GM21619 (cell line): ENCODE results near the gene AUTS2.

Source experiments
- ATAC-seq: cut with Tn5 transposase; IDR thresholded peaks from one replicate; pipeline ENCODE4 v1.9.1; 2021; ENCODE audit not compliant: unreplicated experiment

Gene AUTS2

DNA sequence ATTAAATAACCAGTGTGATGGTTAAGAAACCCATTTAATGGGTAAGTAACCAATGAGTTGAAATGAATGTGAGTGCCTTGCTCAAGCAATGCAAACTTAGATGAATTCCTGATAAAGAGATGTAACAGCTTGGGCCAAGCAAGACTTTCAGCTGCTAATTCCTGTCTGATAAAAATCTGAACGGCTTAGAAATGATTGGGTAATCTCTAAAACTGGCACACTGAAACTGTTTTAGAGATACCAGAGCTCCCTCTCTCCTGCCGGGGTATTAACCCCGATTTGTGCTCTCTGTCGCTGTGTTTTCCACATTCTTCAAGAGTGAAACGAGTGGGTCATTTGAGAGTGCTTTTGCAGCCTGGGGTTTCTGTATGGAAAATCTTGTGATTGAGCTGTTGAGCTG lies 998.8 kb downstream of the AUTS2 start:
- ATAC-seq: no peak

DNA sequence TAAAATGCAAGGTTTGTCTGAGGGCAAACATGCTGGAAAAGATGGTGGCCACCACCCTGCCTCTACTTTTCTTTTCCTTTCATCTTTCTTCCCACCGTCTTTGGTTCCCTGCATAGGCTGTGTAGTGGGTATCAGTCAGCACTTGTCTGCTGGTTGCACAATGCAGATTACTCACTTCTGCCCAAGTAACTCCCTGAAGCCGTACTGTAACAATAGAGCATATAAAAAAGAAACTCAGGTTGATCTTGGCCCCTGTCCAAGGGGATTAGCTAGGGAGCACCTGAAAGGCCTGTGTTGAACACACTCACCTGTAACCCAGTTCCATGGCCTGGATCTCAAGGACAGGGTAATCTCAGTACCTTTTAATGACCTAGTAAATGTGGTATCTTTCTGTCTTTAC lies 1000.7 kb downstream of the AUTS2 start:
- ATAC-seq: no peak

GRCh38 chr7:70599446-70600190 lies 1001.3 kb downstream of the AUTS2 start:
- ATAC-seq: no peak

GRCh38 chr7:70600993-70601392 lies 1002.7 kb downstream of the AUTS2 start:
- ATAC-seq: no peak

- no peak for ATAC-seq
These were observed 1003.8 kb downstream of the AUTS2 start for GRCh38 chr7:70602117-70602516.

GRCh38 chr7:70607281-70607680 lies 1009.0 kb downstream of the AUTS2 start:
- no peak for ATAC-seq

DNA sequence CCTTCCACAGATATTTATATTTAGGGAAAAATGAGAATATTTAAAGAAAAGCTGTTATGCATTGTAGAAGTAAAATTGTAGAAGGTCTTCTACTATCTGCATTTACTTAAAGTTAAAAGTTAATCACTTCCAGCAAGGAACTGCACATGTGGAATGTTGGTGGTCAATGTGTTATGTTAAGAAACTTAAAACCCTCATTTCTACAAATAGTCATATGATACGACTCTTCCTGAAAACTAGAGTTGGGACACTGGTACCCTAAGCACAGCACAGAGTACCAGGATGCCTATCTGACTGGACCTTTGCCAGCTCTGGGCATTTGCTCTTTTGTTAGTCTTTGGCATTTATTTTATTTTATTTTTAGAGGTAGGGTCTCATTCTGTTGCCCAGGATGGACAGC lies 1009.5 kb downstream of the AUTS2 start:
- no peak for ATAC-seq

- ATAC-seq: no peak
These were observed 1010.0 kb downstream of the AUTS2 start for GRCh38 chr7:70608229-70608628.

DNA sequence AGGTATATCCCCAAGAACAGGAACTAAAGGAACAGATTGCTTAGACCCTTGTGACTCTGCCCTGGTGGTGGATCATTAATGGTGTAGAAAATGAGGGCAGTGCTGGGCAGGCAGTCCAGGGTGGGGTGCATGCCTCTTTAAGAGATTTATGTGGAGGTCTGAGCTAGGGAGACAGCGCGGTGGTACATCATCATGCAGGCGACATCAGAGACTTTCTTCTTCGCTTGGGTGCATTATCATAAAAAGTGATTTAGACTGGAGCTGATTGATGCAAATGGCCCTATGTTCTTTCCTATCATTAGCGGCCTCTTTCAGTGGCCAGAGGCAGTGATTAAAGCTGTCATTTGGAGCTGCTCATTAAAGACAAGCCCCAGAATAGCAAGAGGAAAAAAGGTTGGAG lies 1014.5 kb downstream of the AUTS2 start:
- no peak for ATAC-seq

DNA sequence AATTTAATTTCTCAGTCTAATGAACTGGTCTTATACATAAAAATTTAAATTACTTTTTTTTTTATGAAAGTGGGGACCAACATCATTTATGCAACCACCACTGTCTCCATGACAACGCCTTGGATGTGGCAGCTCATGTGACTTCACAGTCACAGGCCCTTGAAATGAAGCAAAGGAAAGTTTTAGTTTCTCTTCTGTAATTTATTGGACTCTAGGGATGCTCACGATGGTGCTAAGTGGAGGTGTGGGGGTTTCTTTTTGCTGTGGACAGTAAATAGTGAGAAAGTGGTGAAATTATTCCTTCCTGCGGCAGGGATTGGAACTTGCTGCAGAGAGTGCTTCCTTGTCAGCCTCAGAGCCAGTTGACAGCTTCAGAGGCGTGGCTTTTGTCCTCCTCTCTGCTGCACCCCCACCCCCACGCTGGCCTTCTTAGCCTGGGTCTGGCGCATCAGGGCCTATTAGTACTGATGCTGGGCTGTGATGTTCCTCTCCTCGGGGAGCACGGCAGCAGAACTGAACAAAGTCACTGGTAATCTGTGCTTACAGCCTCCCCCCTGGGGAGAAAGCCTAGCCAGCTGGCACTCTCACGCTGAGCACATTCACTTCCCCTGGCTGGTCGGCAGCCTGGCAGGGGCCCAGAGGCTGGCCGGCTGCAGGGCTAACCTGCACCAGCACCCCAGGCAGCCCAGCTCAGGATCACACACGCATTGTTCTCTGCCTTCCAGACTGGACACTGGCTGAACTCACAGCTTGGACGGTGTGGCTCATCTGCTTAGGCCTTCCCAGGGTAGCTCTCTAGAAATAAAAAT lies 1016.2 kb downstream of the AUTS2 start:
- no peak for ATAC-seq

GRCh38 chr7:70615066-70615606 lies 1016.9 kb downstream of the AUTS2 start:
- no peak for ATAC-seq

- ATAC-seq: no peak
These were observed 1017.9 kb downstream of the AUTS2 start for GRCh38 chr7:70616211-70616610.

DNA sequence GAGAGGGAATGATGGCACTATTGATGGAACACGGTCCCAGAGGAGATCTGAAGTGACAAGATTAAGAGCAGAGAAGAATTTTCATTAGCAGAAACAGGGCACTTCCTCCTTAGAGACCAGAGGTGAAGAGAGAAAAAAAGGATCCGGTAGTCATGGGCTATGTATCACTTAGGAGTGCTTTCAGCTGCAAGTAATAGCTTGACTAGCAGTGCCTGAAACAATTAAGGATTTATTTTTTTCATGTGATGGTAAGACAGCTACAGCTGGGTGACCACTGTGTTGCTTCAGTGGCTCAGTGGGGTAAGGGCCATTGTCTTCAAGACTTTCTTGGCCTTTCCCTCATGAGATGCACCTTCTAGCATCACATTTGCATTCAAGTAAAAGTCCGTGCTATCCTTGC lies 1018.5 kb downstream of the AUTS2 start:
- no peak for ATAC-seq

DNA sequence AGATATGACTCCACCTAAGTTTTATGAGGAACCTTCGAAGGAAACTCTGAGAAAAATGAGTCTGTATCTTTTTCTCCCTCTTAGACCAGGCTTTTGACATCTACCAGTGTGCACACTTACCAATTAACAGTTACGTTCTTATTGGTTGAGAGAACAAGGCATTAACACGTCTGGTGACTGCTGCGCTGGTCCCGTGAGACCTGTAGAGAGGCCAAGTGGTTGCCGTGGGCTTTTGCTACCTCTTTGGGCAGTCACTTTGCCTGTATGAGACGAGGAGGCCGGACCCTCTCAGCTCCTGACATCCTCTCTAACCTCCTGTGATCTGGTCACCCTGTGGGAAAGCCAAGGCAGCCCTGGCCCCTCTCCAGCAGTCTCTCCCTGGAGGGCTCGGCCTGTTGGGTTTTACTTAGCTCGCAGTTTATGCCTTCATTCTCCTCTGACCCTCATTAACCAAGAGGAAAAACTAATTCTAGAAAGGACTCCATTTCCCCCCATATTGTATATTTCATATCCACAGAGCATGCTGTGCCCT lies 1019.8 kb downstream of the AUTS2 start:
- no peak for ATAC-seq

GRCh38 chr7:70619130-70619529 lies 1020.9 kb downstream of the AUTS2 start:
- ATAC-seq: no peak

GRCh38 chr7:70619659-70620058 lies 1021.4 kb downstream of the AUTS2 start:
- ATAC-seq: no peak

DNA sequence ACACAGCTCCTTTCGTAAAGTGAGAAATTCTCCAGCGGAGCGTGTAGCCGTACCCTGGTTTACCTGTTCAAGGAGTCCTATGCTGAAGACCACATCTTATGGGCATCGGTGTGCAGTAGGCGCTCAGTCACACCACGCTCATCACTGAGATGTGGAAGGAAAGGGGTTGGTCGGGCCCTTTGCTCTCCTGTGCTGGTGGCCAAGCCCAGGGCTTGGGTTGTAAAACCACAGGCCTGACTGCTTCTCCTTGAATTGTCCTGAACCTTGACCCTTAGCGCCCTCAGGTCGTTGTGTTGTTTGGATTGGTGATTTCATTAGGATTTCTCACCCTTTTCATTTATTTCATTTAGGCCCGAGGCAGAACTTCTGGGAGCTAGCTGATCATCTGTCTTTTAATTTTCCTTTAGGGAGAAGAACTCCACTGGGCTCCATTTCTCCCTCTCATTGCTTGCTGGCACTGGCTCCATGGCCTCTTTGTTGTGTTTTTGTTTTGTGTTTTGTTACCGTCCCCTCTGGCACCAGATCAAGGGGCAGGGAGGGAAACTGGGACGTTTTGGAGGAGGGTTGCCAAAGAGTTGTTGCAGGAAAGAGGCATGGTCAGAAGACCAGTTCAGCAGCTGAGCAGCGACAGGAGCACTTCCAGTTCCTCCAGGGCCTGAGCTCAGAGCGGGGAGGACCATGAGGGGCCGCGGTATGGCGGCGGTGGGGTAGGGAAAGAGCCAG lies 1022.2 kb downstream of the AUTS2 start:
- ATAC-seq: no peak

DNA sequence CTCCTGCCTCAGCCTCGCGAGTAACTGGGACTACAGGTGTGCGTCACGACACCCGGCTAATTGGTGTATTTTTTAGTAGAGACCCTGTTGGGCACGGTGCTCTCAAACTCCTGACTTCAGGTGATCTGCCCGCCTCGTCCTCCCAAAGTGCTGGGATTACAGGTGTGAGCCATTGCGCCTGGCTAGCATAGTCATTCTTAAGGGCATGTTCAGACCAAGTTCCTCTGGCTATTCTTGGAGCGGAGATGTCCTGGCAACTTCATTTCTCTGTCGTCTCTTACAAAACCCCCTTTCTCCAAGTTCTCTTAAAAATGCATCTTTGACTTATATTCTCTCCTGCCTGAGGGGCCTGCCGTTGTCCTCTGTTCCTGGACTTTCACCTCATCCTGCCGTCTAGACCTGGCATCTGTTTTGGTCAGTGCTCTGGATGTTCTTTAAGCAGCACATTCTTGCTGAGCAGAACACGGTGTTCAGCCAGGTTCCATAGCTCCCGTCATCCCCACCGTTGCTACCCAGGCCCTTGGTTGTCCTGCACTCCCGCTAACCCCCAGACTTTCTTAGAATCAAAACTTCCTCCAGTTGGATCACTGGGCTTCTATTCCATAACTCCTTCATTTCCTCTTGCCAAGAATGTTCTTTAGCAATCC lies 1023.8 kb downstream of the AUTS2 start:
- no peak for ATAC-seq

DNA sequence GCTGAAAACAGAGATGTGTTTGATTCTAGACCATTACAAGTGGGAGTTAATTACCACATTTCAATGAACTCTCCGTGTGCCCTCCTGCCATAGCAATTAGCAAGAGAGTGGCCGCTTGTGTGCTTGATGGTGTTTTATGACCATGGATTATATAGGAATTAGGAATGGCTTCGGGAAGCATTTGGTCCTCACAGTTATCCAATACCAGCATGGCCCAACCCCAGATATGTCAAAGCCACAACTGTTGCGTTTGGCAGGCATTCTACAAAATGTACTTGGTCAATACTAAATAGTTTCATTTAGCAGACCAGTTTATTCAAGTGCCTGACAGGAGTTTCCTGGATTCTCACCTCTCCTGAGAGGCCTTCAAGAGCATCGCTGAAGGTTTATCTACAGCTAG lies 1024.7 kb downstream of the AUTS2 start:
- no peak for ATAC-seq

GRCh38 chr7:70624500-70625103 lies 1026.3 kb downstream of the AUTS2 start:
- no peak for ATAC-seq
